Left cardiac atrium (tissue), 4 donors: ENCODE measurements around the gene TTLL7. TPM values are rescaled to one million over a fixed set of nuclear protein-coding genes. Genes with fewer than 3 reads are reported as not detected.
"Not testable (repeated sequence)": the region's sequence is repeated elsewhere in the genome, so short reads cannot be mapped to it uniquely, and the experiment has no call there.

Source experiments
- ATAC-seq, 2 donors: fragments of 200-7000 bp; cut with Tn5 transposase; one replicate each; pipeline ENCODE4 v1.9.1; 2020; ENCODE audit warnings: mild to moderate bottlenecking in 2 of 2, moderate library complexity in 2 of 2
- DNase-seq: peaks from one replicate; pipeline ENCODE4 v3.0.0-alpha.2; 2020
- intact Hi-C, 2 donors: fragments of 100-400 bp; cut with DNase I; formaldehyde crosslinking; loops; one replicate each; pipeline versions ENCODE4 v1.14.1 to v1.15.1; 2022 to 2023
- total RNA-seq, 2 donors: library from RNA; stranded (reverse); fragmentation: NEBNext Ultra II Directional; extraction: Animal tissue kit (Norgen Biotek cat#: 25700); gene quantifications; one replicate each; pipeline ENCODE4 v1.2.1, GENCODE V29; 2021
- donor health status: DM: no; HTN: yes; CAD: no.
- donor health status: DM: no; HTN: yes; CAD: no; lungs with severe emphysema.
- donor health status: DM: yes; HTN: yes; CAD: no.
- donor health status: Dilated cardiomyopathy.

Gene TTLL7
- total RNA-seq, 2 donors from 2014 or later = 13.7 to 19.1 TPM

GRCh38 chr1:83954166-83954823, 44.6 kb downstream of the TTLL7 start:
- no peak for ATAC-seq
- intact Hi-C loops = no loop called here
- no peak for DNase-seq

- intact Hi-C loops = no loop called here
- no peak for ATAC-seq
Measured at GRCh38 chr1:83950106-83950661, 48.7 kb downstream of the TTLL7 start.

DNA sequence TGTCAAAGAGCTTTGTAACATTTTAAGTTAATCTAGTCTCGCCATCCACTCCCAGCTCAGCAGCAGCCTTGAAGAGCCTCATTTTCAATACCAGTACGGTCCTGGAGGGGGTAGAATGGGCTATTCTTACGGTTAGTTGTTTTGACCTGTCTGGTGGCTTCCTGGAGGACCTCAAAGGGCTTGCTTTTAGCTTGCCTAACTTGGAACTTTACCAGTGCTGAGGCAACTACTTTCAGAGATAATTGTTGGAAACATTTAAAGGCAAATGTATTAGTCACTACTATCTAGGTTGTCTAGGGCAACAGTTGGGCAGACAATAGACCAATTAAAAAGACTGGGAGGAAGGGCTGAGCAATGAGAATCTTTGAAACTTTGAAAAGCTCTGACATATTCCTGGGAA, 56.0 kb downstream of the TTLL7 start:
- no peak for DNase-seq
- ATAC-seq = peak in 1 of 2 donors; percentile 21
- intact Hi-C loops = no loop called here

More at GRCh38 chr1:83950106-83950661, 48.7 kb downstream of the TTLL7 start:
- DNase-seq = no peak

DNA sequence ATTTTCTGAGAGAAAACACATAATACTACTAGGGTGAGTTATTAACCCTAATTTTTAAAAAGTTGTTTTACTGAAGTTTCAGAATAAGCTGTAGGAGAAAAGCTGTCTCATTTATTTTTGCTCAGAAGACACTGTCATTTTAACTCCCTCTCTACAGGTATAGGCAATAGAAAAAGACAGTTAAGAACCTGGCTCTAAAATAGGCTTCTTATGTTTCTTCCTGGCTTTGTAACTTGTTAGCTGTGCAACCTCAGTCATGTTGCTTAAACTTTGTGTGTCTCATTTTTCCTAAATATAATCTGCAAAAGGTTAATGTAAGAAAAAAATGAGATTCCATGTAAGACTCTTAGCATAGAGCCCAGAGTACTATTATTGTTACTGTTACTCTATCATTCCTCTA, 64.4 kb downstream of the TTLL7 start:
- intact Hi-C loops = loop anchor here (2.0 to 10.0 kb wide), 3 partner anchors 498 to 840 kb away; no protein-coding TSS in a partner anchor
- DNase-seq (no peak), ATAC-seq (no peak)

- no peak for DNase-seq
- intact Hi-C loops = loop anchor here (2.0 to 10.0 kb wide), 3 partner anchors 190 to 842 kb away; no protein-coding TSS in a partner anchor
- ATAC-seq = no peak
Measured at GRCh38 chr1:83932693-83933092, 66.2 kb downstream of the TTLL7 start.

DNA sequence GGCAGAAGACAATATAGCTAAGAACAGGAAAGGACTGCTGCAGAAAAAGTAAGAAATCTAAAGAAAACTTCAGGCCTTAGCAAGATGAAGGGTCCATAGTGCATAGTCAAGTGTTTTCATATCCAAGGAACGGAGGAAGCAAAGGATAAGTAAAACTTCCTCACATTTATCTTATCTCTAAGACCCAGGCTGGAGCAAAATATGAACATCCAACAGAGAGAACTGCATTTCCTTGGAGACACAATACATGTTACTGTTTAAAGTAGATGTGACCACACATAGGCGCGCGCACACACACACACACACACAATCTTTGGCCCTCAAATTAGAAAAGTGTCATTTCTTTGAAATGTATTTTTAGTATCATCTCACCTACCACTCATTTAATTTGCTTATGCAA, 66.7 kb downstream of the TTLL7 start:
- DNase-seq = no peak
- intact Hi-C loops = loop anchor here (2.0 to 10.0 kb wide), 3 partner anchors 191 to 843 kb away; no protein-coding TSS in a partner anchor

GRCh38 chr1:83931658-83932253, 67.2 kb downstream of the TTLL7 start:
- DNase-seq (no peak), ATAC-seq (peak; percentile 68 to 72)
- intact Hi-C loops = loop anchor here (2.0 to 10.0 kb wide), 3 partner anchors 191 to 843 kb away; no protein-coding TSS in a partner anchor

More for the DNA sequence above, 66.7 kb downstream of the TTLL7 start:
- no peak for ATAC-seq

- ATAC-seq = no peak
- no peak for DNase-seq
- intact Hi-C loops = no loop called here
Measured at GRCh38 chr1:83929184-83929583, 69.7 kb downstream of the TTLL7 start.

DNA sequence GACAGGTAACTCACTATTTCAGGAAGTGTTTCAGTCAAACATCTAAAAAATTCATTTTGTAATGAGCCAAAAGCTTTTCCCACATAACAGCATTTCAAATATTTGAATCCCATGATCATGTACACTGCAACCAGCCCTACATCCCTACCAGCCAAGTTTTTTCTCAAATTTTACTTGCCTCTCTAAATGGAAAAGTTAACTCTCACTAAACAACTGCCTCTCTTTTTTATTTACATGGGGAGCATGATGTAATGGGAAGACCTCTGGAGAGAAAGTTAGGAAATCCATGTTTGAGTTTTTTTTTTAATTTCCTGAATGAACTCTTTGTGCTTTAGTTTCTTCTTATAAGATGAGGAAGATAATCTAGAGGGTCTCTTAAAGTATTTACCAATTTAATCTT, 70.5 kb downstream of the TTLL7 start:
- no peak for ATAC-seq
- DNase-seq = no peak
- intact Hi-C loops = no loop called here

GRCh38 chr1:83927701-83928100, 71.2 kb downstream of the TTLL7 start:
- intact Hi-C loops = no loop called here
- ATAC-seq (no peak), DNase-seq (no peak)

DNA sequence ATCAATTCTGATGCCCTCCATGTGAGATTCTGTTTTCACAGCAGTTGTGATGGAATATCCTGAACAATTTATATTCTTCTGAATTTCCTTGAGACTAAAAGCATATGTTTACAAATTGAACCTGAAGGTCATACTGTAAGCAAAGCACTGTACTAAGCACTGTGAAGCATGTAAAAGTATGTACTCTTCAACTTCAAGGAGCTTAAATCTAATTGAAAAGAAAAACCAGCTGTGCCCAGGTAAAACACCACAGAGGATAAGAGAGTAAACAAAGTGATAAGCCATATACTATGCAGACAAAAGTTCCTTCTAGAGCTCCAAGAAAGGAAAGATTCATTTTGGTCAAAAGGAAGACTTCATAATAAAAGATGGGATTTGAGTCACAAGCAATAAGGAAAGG, 71.9 kb downstream of the TTLL7 start:
- no peak for DNase-seq
- intact Hi-C loops = no loop called here
- no peak for ATAC-seq

DNA sequence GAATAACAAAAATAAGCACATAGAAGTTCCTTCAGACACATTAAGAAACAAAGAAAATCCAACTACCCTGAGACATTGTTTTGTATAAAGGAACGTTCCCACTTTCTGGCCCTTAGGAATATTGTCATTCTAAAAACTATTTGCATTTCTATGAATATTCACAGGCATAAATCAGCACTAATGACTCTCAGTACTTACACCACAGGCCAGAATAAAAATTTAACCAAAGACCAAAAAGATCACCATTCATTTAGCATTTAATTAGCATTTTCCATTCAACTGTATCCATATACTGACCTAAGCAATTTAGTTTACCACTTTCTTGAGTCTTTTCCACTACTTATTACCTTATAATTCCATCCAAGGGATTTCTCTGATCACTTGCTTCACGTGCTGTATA, 75.4 kb downstream of the TTLL7 start:
- DNase-seq (no peak), ATAC-seq (no peak)
- intact Hi-C loops = no loop called here

DNA sequence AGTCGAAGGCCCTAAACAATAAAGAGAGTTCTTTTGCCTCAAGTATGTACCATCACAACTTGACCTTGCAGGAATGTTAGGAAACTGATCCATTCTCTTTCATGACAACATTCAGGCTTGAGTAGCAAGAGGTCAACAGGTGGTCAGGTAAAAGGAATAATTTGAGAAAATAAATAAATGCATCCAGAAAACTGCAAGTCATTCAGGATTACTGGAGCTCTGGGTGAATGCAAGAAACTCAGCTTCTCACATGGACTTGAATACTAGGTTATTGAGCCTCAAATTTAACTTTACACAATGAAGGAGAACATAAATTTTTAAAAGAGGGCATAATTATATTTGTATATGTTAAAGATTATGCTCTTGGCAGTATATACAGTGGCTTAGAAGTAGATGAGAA, 76.5 kb downstream of the TTLL7 start:
- no peak for DNase-seq
- ATAC-seq = no peak
- intact Hi-C loops = no loop called here

DNA sequence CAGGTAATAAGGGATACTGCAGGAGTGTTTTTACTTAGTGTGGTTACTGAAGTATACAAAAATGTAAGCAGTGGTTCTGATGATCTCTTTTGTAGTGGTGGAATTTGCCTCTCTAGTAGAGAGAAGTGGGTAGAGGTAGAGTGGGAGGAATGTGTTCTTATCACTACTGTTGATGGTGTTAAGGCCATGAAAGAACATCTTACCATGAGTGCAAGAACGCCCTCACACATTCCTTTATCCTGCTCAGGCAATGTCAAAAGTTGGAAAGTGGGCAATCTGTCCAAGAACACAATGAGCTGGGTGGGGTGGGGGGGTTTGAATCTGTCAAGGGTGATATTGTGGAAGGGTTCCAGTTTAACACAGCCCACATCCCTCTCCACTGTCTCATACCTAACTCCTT, 78.6 kb downstream of the TTLL7 start:
- DNase-seq (no peak), ATAC-seq (peak in 1 of 2 donors; percentile 61)
- intact Hi-C loops = no loop called here

- ATAC-seq = no peak
Measured at GRCh38 chr1:83919872-83920271, 79.1 kb downstream of the TTLL7 start.

DNA sequence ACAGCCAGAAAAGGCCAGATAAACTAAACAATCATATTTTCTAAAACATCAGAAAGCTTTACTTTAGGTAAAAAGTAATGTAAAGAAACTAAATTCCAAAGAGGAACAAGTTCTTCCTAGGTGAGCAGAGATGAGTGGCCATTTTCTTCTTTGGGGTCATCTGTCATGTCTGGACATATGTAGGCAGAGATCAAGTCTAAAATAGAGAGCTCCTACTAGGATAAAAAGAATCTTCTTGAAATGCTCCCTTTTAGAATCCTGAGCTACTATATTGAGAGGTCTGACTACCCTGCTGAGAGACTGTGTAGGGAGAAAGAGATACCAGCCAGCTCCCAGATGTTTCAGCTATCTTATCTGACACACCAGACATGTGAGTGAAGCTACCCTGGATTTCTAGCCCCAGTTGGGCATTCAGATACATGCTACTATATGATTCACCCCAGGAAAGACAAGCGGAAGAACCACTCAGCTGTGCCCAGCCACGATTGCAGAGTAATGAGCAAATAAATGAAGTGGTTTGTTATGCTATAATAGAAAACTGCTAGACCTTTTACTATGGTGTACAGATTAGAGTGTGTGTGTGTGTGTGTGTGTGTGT, 80.1 kb downstream of the TTLL7 start:
- intact Hi-C loops = no loop called here
- ATAC-seq = no peak
- DNase-seq = no peak

More at GRCh38 chr1:83919872-83920271, 79.1 kb downstream of the TTLL7 start:
- intact Hi-C loops = no loop called here
- no peak for DNase-seq

GRCh38 chr1:83917959-83918358, 81.0 kb downstream of the TTLL7 start:
- intact Hi-C loops = no loop called here
- ATAC-seq = no peak
- DNase-seq = no peak

- intact Hi-C loops = not testable (repeated sequence)
Measured at GRCh38 chr1:83916094-83916493, 82.8 kb downstream of the TTLL7 start.

GRCh38 chr1:83912876-83913275, 86.1 kb downstream of the TTLL7 start:
- intact Hi-C loops = no loop called here

More at GRCh38 chr1:83916094-83916493, 82.8 kb downstream of the TTLL7 start:
- DNase-seq, ATAC-seq: not testable (repeated sequence)

GRCh38 chr1:83910461-83910860, 88.5 kb downstream of the TTLL7 start:
- DNase-seq = no peak
- intact Hi-C loops = no loop called here
- ATAC-seq = no peak

More at GRCh38 chr1:83912876-83913275, 86.1 kb downstream of the TTLL7 start:
- DNase-seq (no peak), ATAC-seq (no peak)
